ENCODE measurements around the gene ADD2.

GRCh38 chr2:70692256-70692655 lies 75.7 kb downstream of the ADD2 start:
- TF ChIP-seq CTCF (IDR thresholded peaks at IDR 0.05) (no peak), POLR2A (IDR thresholded peaks at IDR 0.05) (no peak)
